22Rv1 (cell line): ENCODE measurements around the gene PDE8B.
"Not testable (repeated sequence)": the region's sequence is repeated elsewhere in the genome, so short reads cannot be mapped to it uniquely, and the experiment has no call there.

Experiments used
- H3K27ac ChIP-seq: fragments of 450-650 bp; 2 replicates; pipeline ENCODE4 v1.5.1; 2017
- ZFX ChIP-seq: fragments of 450-650 bp; IDR thresholded peaks from 2 replicates; pipeline ENCODE4 v1.6.1; 2017; ENCODE audit warnings: antibody characterized with exemption, borderline replicate concordance
- TF ChIP-seq, protein P1 (sequence below): fragments of 450-650 bp; IDR thresholded peaks from 2 replicates; pipeline ENCODE4 v1.5.1; 2017; ENCODE audit warnings: mild to moderate bottlenecking

The PDE8B gene

DNA sequence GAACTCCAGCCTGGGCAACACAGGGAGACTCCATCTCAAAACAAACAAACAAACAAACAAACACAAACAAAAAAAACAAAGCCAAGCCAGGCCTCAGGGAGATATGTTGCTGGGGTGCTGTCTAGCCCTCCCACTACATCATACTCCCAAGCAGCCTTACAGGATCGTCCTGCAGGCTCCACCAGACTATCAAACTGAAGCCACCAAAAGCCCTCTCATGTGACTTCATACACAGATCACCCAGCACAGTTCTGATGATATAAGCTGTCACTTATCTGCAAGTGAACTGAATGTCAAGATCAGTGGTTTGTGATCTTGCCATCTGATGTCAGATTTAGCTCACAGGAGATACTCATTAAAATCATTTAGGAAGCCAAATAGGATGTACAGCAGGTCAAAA is 238.4 kb downstream of the PDE8B start:
- TF ChIP-seq, protein P1, sequence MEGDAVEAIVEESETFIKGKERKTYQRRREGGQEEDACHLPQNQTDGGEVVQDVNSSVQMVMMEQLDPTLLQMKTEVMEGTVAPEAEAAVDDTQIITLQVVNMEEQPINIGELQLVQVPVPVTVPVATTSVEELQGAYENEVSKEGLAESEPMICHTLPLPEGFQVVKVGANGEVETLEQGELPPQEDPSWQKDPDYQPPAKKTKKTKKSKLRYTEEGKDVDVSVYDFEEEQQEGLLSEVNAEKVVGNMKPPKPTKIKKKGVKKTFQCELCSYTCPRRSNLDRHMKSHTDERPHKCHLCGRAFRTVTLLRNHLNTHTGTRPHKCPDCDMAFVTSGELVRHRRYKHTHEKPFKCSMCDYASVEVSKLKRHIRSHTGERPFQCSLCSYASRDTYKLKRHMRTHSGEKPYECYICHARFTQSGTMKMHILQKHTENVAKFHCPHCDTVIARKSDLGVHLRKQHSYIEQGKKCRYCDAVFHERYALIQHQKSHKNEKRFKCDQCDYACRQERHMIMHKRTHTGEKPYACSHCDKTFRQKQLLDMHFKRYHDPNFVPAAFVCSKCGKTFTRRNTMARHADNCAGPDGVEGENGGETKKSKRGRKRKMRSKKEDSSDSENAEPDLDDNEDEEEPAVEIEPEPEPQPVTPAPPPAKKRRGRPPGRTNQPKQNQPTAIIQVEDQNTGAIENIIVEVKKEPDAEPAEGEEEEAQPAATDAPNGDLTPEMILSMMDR: no peak
- TF ChIP-seq ZFX: no peak
- no peak overlapping the region for H3K27ac ChIP-seq

DNA sequence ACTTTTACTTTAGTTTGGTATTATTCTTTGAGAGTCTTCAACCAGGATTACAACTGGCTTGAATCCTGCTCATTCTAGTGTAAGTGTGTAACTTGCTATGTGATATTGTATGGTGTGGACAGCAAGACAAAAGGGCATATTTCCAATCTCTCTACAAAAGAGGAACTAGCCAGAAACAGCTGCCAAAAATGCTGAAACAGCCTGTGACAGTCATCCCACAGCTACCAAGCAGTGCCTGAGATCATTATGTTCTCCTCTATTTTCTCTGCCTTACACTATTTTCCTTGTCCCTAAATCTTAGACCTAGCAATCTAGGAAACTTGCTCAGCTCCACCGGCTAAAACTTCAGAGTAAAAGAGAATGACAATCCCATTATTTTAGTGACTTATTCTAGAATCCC is 238.8 kb downstream of the PDE8B start:
- no peak overlapping the region for H3K27ac ChIP-seq
- no peak for TF ChIP-seq ZFX
- TF ChIP-seq, protein P1: no peak

DNA sequence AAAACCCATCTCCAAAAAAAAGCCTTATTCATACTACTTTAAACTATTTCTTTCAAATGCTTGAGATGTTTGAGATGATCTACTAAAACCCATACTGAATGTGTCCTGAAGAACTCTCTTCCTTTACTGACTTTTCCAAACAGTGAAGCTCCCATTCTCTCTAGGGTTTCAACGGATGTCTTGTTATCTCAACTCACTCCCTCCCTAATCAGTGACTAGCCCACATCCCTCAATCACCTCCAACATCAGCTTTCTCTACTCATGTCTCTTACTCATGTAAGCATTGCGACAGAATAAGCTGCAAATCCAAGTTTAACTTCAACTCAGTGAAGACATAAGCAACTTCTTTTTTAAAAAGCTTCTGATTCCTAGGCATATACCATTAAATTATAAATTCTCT is 239.5 kb downstream of the PDE8B start:
- no peak overlapping the region for H3K27ac ChIP-seq
- TF ChIP-seq, protein P1: no peak
- TF ChIP-seq ZFX: no peak

DNA sequence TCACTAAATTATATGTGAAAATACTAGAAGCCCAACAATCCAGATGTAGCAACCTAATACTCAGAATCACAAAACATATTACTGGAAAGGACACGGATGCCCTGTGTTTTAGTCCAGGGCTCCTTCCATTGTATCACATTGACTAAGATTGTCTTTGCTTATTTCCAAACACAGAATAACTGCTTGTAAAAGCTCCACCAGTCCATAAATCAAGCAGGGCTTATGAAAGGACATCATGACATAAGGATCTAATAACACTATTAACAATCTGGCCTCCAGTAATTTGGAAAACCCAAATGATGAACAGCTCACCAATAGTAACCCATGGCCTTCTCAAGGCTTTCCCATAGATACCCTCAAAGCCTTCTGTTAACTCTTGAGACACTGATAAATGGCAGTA is 241.9 kb downstream of the PDE8B start:
- no peak overlapping the region for H3K27ac ChIP-seq
- TF ChIP-seq, protein P1: no peak
- TF ChIP-seq ZFX: no peak

DNA sequence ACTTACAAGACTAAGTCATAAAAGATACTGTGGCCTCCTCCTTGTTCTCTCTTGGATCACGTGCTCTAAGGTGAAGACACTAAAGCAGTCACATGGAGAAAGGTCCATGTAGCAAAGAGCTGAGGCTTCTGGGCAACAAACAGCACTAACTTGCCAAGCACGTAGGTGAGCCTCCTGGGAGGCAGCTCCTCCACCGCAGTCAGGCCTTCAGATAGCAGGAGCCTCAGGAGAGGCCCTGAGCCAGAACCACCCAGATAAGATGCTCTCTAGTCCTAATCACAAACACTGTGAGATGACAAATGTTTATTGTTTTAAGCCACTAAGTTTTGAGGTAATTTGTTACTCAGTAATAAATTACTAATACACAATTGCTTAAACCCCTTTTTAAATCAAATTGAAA is 243.6 kb downstream of the PDE8B start:
- H3K27ac ChIP-seq: no peak overlapping the region
- TF ChIP-seq, protein P1: no peak
- no peak for TF ChIP-seq ZFX

DNA sequence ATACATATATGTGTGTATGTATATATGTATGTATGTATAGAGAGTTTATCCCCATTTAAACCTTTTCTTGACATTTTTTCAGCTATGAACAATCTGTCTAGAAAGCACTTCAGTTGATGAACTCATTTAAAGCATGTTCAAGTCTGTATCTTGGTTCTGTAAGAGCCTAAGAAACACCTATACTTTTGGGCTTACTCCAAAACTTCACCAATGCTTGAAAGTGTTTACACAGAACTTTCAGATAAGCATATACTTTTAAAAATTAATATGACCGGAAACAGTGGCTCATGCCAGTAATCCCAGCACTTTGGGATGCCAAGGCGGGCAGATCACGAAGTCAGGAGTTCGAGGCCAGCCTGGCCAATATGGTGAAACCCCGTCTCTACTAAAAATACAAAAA is 250.8 kb downstream of the PDE8B start:
- no peak for TF ChIP-seq ZFX
- TF ChIP-seq, protein P1: no peak
- H3K27ac ChIP-seq: no peak overlapping the region

DNA sequence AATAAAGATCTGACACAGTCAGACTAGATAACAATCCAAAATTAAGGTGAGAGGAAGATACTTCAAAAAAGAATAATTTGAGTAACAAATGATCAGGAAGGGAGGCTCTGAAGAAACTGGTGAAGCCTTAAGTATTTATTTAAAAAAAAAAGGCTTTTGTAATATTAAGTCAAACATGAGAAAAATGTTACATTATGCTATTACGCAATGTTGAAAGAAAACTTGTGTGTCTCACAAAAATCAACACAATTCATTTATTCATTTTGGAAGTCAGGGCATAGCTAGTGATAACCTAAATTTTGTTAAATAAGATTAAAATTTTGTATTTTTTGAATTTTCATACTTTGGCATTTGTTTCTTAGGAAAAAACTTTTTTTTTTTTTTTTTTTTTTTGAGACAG is 253.4 kb downstream of the PDE8B start:
- no peak overlapping the region for H3K27ac ChIP-seq
- TF ChIP-seq, protein P1: no peak
- TF ChIP-seq ZFX: no peak

DNA sequence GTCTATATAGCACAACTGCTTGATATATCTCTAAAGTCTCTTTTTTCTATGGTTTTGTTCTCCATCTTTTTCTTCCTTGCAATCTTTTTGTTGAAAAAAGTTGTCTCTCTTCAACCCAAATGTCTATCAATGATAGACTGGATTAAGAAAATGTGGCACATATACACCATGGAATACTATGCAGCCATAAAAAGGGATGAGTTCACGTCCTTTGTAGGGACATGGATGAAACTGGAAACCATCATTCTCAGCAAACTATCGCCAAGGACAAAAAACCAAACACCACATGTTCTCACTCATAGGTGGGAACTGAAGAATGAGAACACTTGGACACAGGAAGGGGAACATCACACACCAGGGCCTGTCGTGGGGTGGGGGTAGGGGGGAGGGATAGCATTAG is 258.4 kb downstream of the PDE8B start:
- not testable (repeated sequence) for H3K27ac ChIP-seq

DNA sequence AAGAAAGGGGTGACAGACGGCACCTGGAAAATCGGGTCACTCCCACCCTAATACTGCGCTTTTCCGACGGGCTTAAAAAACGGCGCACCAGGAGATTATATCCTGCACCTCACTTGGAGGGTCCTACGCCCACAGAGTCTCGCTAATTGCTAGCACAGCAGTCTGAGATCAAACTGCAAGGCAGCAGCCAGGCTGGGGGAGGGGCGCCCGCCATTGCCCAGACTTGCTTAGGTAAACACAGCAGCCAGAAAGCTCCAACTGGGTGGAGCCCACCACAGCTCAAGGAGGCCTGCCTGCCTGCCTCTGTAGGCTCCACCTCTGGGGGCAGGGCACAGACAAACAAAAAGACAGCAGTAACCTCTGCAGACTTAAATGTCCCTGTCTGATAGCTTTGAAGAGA is 264.6 kb downstream of the PDE8B start:
- H3K27ac ChIP-seq: not testable (repeated sequence)
